ENCODE data around the gene ARHGAP6. TPM values are rescaled to one million over a fixed set of nuclear protein-coding genes. Genes with fewer than 3 reads are reported as not detected.
A peak's percentile ranks its signal among the peaks of the same experiment; 100 is the strongest.

ARHGAP6 gene
- total and polyA plus RNA-seq, 9 of the 15 experiments (the other 6 are each of a cell fraction or from before 2014, with no cell fraction given): 12.5 to 63.6 (median 41.8) TPM

GRCh38 chrX:11341274-11342201 is 324.2 kb downstream of the ARHGAP6 start (continued):
- no peak for TF ChIP-seq BCLAF1 (IDR thresholded peaks at IDR 0.05; ENCODE audit: borderline replicate concordance in 1 of 2, control insufficient read depth in 1 of 2, low read depth in 2 of 2, low read length in 1 of 2)
- TF ChIP-seq MAX (CRISPR knock-in tag; IDR thresholded peaks at IDR 0.05): no peak
- no peak for TF ChIP-seq ZNF444 (CRISPR knock-in tag; IDR thresholded peaks at IDR 0.05)
- no peak for TF ChIP-seq HDAC8 (tag; IDR thresholded peaks at IDR 0.05)
- no peak for TF ChIP-seq TCFL5 (CRISPR knock-in tag; conservative IDR thresholded peaks at IDR 0.05)
- TF ChIP-seq XRCC5 (IDR thresholded peaks at IDR 0.05; ENCODE audit: low read depth, low read length): no peak
- TF ChIP-seq BRF2 (IDR thresholded peaks at IDR 0.05; ENCODE audit: borderline replicate concordance, insufficient read depth, insufficient read length): no peak
- TF ChIP-seq NELFE (IDR thresholded peaks at IDR 0.05; ENCODE audit: insufficient read depth, insufficient read length): no peak
- no peak for TF ChIP-seq POLR3A (IDR thresholded peaks at IDR 0.05; ENCODE audit: borderline replicate concordance, extremely low read depth, insufficient read depth, insufficient read length)
- TF ChIP-seq KLF13 (tag; IDR thresholded peaks at IDR 0.05; ENCODE audit: borderline replicate concordance, low read depth): no peak
- TF ChIP-seq HNRNPL (IDR thresholded peaks at IDR 0.05; ENCODE audit: low read depth, low read length): 0 out of 2 replicates have a peak, but pooled peaks have one; percentile 35
- TF ChIP-seq BCOR (IDR thresholded peaks at IDR 0.05): no peak
- TF ChIP-seq BMI1 (IDR thresholded peaks at IDR 0.05; ENCODE audit: low read length): 0 out of 2 replicates have a peak, but pooled peaks have one; percentile 63
- TF ChIP-seq POLR3G (IDR thresholded peaks at IDR 0.05; ENCODE audit: extremely low read depth, insufficient read length, insufficient replicate concordance): no peak
- TF ChIP-seq MITF (IDR thresholded peaks at IDR 0.05): no peak
- no peak for TF ChIP-seq HCFC1 (IDR thresholded peaks at IDR 0.05; ENCODE audit: low read depth, low read length)
- no peak for TF ChIP-seq ZKSCAN3 (CRISPR knock-in tag; IDR thresholded peaks at IDR 0.05)
- no peak for TF ChIP-seq EZH2 (IDR thresholded peaks at IDR 0.05; ENCODE audit: borderline replicate concordance, low read depth, low read length)
- TF ChIP-seq ZFP91 (CRISPR knock-in tag; IDR thresholded peaks at IDR 0.05): no peak
- TF ChIP-seq ZBTB17 (CRISPR knock-in tag; IDR thresholded peaks at IDR 0.05): no peak
